Kidney glomerular epithelial cell (primary cell): ENCODE results near the gene SAMD13.

ENCODE experiments used
- DNase-seq: peaks from one replicate; lab custom pipeline; 2025; lab: John Stamatoyannopoulos, UW

Gene SAMD13

GRCh38 chr1:84345220-84345619, 43.7 kb downstream of the SAMD13 start:
- no peak for DNase-seq

DNA sequence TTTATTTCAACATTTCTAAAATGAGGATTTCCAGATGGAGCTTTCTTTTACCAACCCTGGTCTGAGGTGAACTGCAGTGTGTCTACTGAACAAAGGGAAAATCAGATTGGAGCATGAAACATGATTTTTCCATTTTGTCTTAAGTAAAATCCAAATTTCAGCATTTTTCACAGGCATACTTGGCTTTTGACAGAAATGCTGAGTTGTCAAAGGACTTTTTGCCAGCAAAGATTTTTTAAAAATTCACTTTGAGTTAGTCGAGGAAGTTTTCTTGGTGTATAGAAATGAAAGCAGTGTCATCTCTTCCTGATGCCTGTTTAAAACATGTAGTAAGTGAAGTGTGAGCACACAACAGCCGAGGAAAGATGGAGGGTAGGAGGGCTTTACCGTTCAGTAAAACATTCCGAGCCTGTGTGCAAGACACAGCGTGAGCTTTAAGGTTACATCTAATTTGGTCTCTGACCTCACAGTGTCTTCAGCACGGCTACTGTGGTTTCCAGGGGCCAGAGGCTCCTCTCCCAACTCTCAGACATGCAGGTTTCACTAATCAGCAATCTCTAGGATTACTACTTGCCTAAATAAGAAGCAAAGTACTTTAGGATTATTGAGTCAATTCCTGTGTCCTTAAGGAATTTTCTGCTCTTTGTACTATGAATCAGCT, 45.9 kb downstream of the SAMD13 start:
- no peak for DNase-seq

- DNase-seq: no peak
Measured at GRCh38 chr1:84347932-84348555, 46.5 kb downstream of the SAMD13 start.

DNA sequence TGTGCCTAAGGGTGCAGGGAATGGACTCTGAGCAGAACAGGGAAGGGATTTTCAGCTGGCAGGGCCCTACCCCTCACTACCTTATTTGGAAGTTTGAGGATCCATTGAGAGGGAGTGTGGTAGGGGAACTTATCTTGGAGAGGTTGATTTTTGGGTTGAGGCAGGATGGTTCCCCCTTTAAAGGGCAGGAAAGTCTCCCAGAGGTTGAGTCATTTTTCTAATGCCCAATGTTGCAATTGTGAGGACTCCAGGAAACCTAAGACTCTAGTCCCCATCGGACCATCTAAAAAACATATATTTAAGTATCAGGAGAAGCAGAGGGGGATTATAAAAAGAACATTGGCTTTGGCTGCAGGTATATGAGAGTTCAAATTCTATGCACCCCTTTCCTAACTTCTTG, 47.3 kb downstream of the SAMD13 start:
- DNase-seq: no peak

DNA sequence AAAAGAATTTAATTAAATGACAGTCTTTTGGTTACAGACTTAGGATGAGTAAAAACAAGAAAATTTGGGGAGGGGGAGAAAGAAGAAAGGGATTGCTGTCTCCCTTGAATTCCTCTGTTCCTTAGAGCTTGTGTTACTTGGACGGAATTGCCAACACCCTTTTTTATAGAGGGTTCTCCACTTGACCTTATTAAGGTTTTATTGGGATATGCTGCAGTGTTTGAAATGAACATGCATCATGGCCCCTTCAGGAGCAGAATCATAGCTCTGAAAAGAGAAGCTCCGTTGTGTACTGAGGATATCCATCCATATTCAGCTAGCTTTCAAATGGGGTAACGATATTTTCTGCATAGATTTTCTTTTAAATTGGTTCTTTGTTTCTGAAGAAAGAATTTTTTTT, 48.6 kb downstream of the SAMD13 start:
- no peak for DNase-seq

- no peak for DNase-seq
Measured at GRCh38 chr1:84350550-84350949, 49.0 kb downstream of the SAMD13 start.

DNA sequence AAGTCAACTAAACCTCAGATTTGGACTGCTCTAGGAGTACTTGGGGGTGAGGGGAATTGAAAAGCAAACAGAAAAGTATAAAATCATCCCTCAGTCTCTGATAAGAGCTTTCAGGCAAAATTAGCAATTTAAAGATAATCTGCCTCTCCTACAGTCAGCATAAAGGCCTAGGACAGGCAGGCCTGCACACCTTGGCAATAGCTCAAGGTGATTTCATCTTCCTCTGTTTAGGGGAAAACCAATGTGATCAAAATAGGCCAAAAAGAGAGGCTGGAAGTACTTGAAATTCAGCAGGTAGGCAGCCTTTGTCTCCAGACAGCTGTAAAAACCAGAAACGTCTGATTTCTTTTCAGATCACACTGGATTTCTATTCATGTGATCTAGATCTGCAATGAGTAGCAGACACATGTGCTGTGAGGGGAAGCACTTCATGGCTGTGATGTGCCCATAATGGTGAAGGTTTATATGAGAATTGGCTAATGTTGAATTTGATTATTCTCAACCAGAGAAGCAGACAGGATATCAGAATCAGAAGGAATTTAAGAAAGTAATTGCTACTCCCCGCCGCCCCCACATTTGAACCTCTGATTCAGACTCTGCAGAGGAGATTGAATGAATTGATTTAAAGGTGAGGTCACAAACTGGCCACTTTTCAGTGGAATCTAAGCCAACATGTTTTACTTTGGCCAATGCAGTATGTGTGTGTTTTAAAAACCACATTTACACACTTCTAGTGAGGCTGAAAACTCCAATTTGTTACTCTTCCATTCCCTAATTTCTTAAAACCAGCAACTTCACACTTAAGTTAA, 51.0 kb downstream of the SAMD13 start:
- DNase-seq: no peak

DNA sequence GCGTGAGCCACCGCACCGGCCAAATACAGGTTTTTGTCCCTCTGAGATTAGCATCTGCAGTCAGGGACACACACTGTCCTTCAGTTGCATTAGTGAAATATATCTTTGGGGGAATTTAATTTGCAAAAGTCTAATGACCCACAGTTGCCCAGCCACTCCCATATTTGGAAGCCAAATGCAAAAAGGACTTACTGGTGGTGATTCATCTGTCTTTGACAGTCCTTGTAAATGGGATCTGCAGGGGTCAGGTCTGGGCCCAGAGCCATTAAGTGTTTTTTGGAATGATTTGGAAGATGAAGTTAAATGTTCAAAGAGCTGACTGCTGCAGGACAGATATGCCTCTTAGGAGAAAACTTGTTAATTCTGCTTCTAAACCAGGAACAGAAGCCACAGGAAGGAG, 52.2 kb downstream of the SAMD13 start:
- no peak for DNase-seq

- DNase-seq: no peak
Measured at GRCh38 chr1:84355556-84355955, 54.0 kb downstream of the SAMD13 start.

GRCh38 chr1:84356881-84357280, 55.4 kb downstream of the SAMD13 start:
- DNase-seq: no peak

GRCh38 chr1:84358695-84359094, 57.2 kb downstream of the SAMD13 start:
- no peak for DNase-seq

GRCh38 chr1:84360316-84360715, 58.8 kb downstream of the SAMD13 start:
- DNase-seq: no peak

- no peak for DNase-seq
Measured at GRCh38 chr1:84361796-84362195, 60.3 kb downstream of the SAMD13 start.

DNA sequence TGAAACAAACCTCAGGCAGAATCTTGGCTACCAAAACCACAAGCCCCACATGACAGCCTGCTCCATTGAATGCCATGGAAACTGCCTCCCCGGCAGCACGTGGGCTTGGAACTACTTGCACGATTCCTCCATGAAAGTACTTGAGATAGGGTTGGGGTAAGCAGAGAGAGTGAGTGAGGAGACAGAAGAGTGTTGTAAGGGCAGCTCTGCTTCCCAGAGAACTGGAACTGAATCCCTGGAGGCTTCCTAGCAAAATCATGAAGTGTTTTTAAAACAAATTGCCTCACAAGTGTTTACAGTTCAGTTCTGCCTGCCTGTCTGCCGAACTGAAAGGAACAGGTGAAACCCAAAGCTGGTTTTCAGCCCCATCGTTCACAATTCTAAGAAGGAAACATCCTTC, 61.5 kb downstream of the SAMD13 start:
- DNase-seq: no peak

DNA sequence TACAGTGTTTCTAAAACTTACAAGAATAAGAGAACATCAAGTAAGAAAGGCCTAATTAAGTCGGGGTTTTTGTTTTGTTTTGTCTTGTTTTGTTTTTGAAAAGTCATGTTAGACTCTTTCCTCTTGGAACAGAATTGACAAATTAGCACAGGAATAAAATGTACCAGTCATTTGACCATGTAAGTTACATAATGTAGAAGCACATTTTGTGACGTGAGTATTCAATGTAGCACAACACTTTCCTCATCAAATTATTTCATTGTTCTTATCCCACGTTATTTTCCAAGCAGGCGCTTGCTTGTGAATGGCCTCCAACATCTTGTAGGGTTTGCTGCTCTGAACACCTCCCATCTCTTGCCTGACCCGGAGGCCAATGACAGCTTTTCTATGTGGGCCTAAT, 62.1 kb downstream of the SAMD13 start:
- DNase-seq: no peak

- peak; percentile 93 for DNase-seq
Measured at GRCh38 chr1:84365225-84366221, 64.0 kb downstream of the SAMD13 start.

DNA sequence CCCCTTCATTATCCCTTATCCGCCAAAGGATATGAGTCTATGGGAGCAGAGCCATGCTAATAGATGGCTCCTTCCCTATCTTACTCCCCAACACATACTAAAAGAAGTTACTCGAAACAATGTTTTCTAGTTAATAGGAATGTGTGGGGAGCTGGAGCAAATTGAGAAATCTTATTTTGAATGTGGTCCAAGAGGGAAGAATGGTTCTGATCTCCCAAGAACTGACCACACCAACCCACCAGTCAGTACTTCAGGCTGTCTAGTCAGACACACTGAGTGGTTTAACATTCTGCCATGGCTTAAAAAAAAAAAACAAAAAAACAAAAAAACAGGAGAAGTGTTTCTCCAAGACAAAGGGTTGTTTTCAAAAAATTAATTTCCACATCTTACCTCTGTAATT, 65.3 kb downstream of the SAMD13 start:
- no peak for DNase-seq

- no peak for DNase-seq
Measured at GRCh38 chr1:84367219-84367618, 65.7 kb downstream of the SAMD13 start.

GRCh38 chr1:84368441-84368840, 66.9 kb downstream of the SAMD13 start:
- no peak for DNase-seq

- no peak for DNase-seq
Measured at GRCh38 chr1:84370266-84370665, 68.8 kb downstream of the SAMD13 start.

GRCh38 chr1:84370831-84371394, 69.4 kb downstream of the SAMD13 start:
- DNase-seq: no peak
